Tibial nerve (tissue), 4 donors: ENCODE measurements around the gene TRIM23. TPM values are rescaled to one million over a fixed set of nuclear protein-coding genes. Genes with fewer than 3 reads are reported as not detected.

Source experiments
- DNase-seq, 2 donors: peaks; one replicate each; pipeline ENCODE4 v3.0.0-alpha.2; 2019; ENCODE audit warnings: low spot score in 2 of 2
- H3K27ac ChIP-seq, 4 donors: fragments of 200-600 bp; sonication (generic) in 3 of 4; one replicate each; pipeline ENCODE4 v1.5.1; 2017 to 2019; ENCODE audit warnings: mild to moderate bottlenecking in 1 of 4
- H3K27me3 ChIP-seq, 2 donors: fragments of 200-600 bp; sonication (generic) in 1 of 2; one replicate each; pipeline versions ENCODE4 v1.5.1 to v1.6.0; 2017 to 2019
- H3K36me3 ChIP-seq, 3 donors: fragments of 200-600 bp; sonication (generic); one replicate each; pipeline ENCODE4 v1.5.1; 2018 to 2019
- H3K4me1 ChIP-seq, 4 donors: fragments of 200-600 bp; sonication (generic) in 3 of 4; one replicate each; pipeline ENCODE4 v1.5.1; 2017 to 2019
- H3K4me3 ChIP-seq, 4 donors: fragments of 200-600 bp; sonication (generic) in 3 of 4; one replicate each; pipeline ENCODE4 v1.5.1; 2017 to 2019; ENCODE audit warnings: mild to moderate bottlenecking in 1 of 4, moderate library complexity in 1 of 4
- H3K9me3 ChIP-seq, 4 donors: fragments of 200-600 bp; sonication (generic) in 3 of 4; one replicate each; pipeline ENCODE4 v1.5.1; 2017 to 2019
- CTCF ChIP-seq, 5 experiments: fragments of 200-600 bp in 3 of 5; fragments of 450-650 bp in 2 of 5; sonication (generic) in 3 of 5; IDR thresholded peaks; one replicate each; pipeline ENCODE4 v1.5.1; 2016 to 2019; ENCODE audit warnings: antibody characterized with exemption in 5 of 5, mild to moderate bottlenecking in 3 of 5, moderate library complexity in 2 of 5
- EP300 ChIP-seq, 2 donors: sonication (generic); formaldehyde crosslinking; IDR thresholded peaks; one replicate each; pipeline ENCODE4 v1.6.1; 2017; ENCODE audit warnings: antibody characterized with exemption in 2 of 2, mild to moderate bottlenecking in 1 of 2
- POLR2A ChIP-seq, 2 donors: fragments of 450-650 bp; IDR thresholded peaks; one replicate each; pipeline ENCODE4 v1.6.1; 2017; ENCODE audit warnings: antibody characterized with exemption in 2 of 2, mild to moderate bottlenecking in 2 of 2, moderate library complexity in 2 of 2
- WGBS, 2 donors: methylation state at CpG; one replicate each; pipeline ENCODE4 v1.1.5; 2018; 5-methylcytosine and 5-hydroxymethylcytosine counted together
- total RNA-seq, 4 donors: library from RNA; depleted of rRNA; stranded (reverse); fragments of >200 nt; gene quantifications; one replicate each; pipeline ENCODE4 v1.1.0, GENCODE V29; 2016

Gene TRIM23
- total RNA-seq, 4 donors from 2014 or later = 17.7 to 24.5 (median 20.8) TPM

DNA sequence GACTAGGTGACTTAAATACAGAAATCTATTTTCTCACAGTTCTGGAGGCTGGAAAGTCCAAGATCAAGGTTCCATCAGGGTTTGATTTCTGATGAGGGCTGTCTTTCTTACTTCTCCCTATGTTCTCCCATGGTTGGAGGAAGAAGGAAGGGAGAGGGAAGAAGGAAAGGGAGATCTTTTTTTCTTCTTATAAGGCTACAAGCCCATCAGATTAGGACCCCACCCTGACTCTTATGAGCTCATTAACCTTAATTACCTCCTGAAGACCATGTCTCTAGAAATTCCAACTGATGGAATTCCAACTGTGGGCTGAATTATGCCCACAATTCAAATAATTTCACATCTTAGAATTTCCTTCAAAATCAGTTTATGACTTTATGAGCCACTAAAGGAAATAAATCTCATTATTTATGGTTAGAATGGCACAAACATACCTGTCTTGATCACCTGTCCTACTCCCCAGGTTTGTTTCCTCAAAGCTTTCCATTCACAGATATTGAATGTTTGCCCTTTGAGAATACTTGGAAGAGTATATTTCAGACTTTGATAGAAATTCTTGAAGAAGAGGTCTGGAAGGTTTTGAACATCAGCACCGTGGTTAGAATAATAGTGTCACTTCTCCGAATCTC lies 53.4 kb downstream of the TRIM23 start:
- no peak overlapping the region for H3K27ac ChIP-seq
- DNase-seq = no peak
- no peaks in the 10 kb centered on the region for H3K27me3 ChIP-seq
- H3K36me3 ChIP-seq = peaks cover 0 to 37% (median 8%) of the 10 kb centered on the region in 3 donors
- WGBS, 2 donors = 92% methylated on average over 2 of the region's 2 CpGs
- no peak overlapping the region for H3K4me3 ChIP-seq
- H3K4me1 ChIP-seq = peaks cover 0 to 18% (median 0%) of the 10 kb centered on the region in 4 donors
- no peaks in the 10 kb centered on the region for H3K9me3 ChIP-seq
- TF ChIP-seq CTCF (IDR thresholded peaks at IDR 0.05) (no peak), POLR2A (IDR thresholded peaks at IDR 0.05) (no peak), EP300 (IDR thresholded peaks at IDR 0.05) (no peak)

DNA sequence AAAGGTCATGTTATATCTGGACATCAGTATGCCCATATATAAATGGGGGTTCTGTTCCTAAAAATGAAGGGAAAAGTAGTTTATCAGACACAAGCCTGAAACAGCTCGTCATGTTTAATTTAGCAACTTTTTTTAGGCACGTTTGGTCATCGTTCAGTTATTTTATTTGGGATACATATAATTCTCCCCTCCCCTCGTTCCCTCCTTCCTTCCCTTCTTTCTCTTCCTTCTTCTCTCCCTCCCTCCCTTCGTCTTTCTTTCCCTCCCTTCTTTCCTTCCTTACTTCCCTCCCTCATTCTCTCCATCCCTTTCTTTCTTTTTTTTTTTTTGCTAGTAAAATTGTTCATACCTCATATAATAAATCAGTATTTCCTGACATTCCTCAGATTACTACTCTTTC lies 57.6 kb downstream of the TRIM23 start:
- H3K27ac ChIP-seq = no peak overlapping the region
- TF ChIP-seq POLR2A (IDR thresholded peaks at IDR 0.05) (no peak), EP300 (IDR thresholded peaks at IDR 0.05) (no peak), CTCF (IDR thresholded peaks at IDR 0.05) (no peak)

GRCh38 chr5:65563777-65564176 lies 60.4 kb downstream of the TRIM23 start:
- peaks cover 0 to 7% (median 0%) of the 10 kb centered on the region in 3 donors for H3K36me3 ChIP-seq
- peak overlapping the region; percentile 73 to 98 (median 87) for H3K4me3 ChIP-seq
- no peaks in the 10 kb centered on the region for H3K27me3 ChIP-seq
- no peaks in the 10 kb centered on the region for H3K9me3 ChIP-seq
- WGBS, 2 donors = 6 to 8% methylated on average over 11 of the region's 11 CpGs
- DNase-seq = no peak
- TF ChIP-seq EP300 (IDR thresholded peaks at IDR 0.05) (no peak), CTCF (IDR thresholded peaks at IDR 0.05) (no peak), POLR2A (IDR thresholded peaks at IDR 0.05) (no peak)
- peak overlapping the region in 2 of 4 donors; percentile 81 to 94 for H3K27ac ChIP-seq
- H3K4me1 ChIP-seq = peaks cover 0 to 42% (median 23%) of the 10 kb centered on the region in 4 donors

More for the DNA sequence above, 57.6 kb downstream of the TRIM23 start:
- Histone ChIP-seq H3K4me3 (no peak overlapping the region), H3K36me3 (peaks cover 0 to 16% (median under 1%) of the 10 kb centered on the region in 3 donors), H3K9me3 (no peaks in the 10 kb centered on the region), H3K27me3 (no peaks in the 10 kb centered on the region), H3K4me1 (peaks cover 0 to 42% (median 23%) of the 10 kb centered on the region in 4 donors)
- DNase-seq = no peak
- 78 to 79% methylated on average over 5 of the region's 5 CpGs for WGBS, 2 donors

GRCh38 chr5:65562731-65563701 lies 61.1 kb downstream of the TRIM23 start, which contains the start of the genes CENPK and PPWD1:
TSS of gene CENPK (minus strand) at chr5:65563168. CDS start at chr5:65554907, 8,261 bp downstream.
TSS of gene PPWD1 (plus strand) at chr5:65563296. CDS start at chr5:65563311, 15 bp downstream.
- H3K27me3 ChIP-seq = no peaks in the 10 kb centered on the region
- peaks cover 0 to 42% (median 23%) of the 10 kb centered on the region in 4 donors for H3K4me1 ChIP-seq
- WGBS, 2 donors = 0% methylated on average over 50 to 54 of the region's 54 CpGs
- no peaks in the 10 kb centered on the region for H3K9me3 ChIP-seq
- H3K27ac ChIP-seq = peak within 1 kb of the TSS; percentile 81 to 96 (median 88)
- TF ChIP-seq CTCF (IDR thresholded peaks at IDR 0.05) = peak in 2 of 5 experiments; percentile 36 to 43
- peak; percentile 34 to 97 for TF ChIP-seq EP300 (IDR thresholded peaks at IDR 0.05)
- TF ChIP-seq POLR2A (IDR thresholded peaks at IDR 0.05) = peak in 1 of 2 donors; percentile 59
- peaks cover 0 to 6% (median 0%) of the 10 kb centered on the region in 3 donors for H3K36me3 ChIP-seq
- DNase-seq = peak; percentile 84 to 95
- H3K4me3 ChIP-seq = peak within 1 kb of the TSS; percentile 73 to 98 (median 87)
